22Rv1 (cell line): ENCODE measurements around the gene ANKIB1.
A peak's percentile ranks its signal among the peaks of the same experiment; 100 is the strongest.

Experiments
- H3K27ac ChIP-seq: fragments of 450-650 bp; 2 replicates; pipeline ENCODE4 v1.5.1; 2017
- CTCF ChIP-seq: fragments of 450-650 bp; IDR thresholded peaks from 2 replicates; pipeline ENCODE4 v1.5.1; 2017; ENCODE audit warnings: mild to moderate bottlenecking
- ZFX ChIP-seq: fragments of 450-650 bp; IDR thresholded peaks from 2 replicates; pipeline ENCODE4 v1.6.1; 2017; ENCODE audit warnings: antibody characterized with exemption, borderline replicate concordance

Gene ANKIB1

GRCh38 chr7:92245487-92246359 lies at the start of gene ANKIB1, which contains the start of gene KRIT1:
TSS of gene ANKIB1 (plus strand) at chr7:92245974. CDS start at chr7:92294979, 49,005 bp downstream.
TSS of gene KRIT1 (minus strand) at chr7:92245914. CDS start at chr7:92242135, 3,779 bp downstream.
- TF ChIP-seq ZFX (no peak), CTCF (no peak)
- H3K27ac ChIP-seq = peak within 1 kb of the TSS; percentile 92

GRCh38 chr7:92200791-92201190 lies 45.0 kb upstream of the ANKIB1 start:
- TF ChIP-seq CTCF (no peak), ZFX (no peak)
- H3K27ac ChIP-seq = no peak overlapping the region

- H3K27ac ChIP-seq = no peak overlapping the region
- TF ChIP-seq CTCF (no peak), ZFX (no peak)
Measured at GRCh38 chr7:92205987-92206386, 39.8 kb upstream of the ANKIB1 start.

GRCh38 chr7:92206672-92207071 lies 39.1 kb upstream of the ANKIB1 start:
- no peak overlapping the region for H3K27ac ChIP-seq
- TF ChIP-seq CTCF (no peak), ZFX (no peak)

- H3K27ac ChIP-seq = no peak overlapping the region
- TF ChIP-seq CTCF (no peak), ZFX (no peak)
Measured at GRCh38 chr7:92221766-92222165, 24.0 kb upstream of the ANKIB1 start.

- no peak overlapping the region for H3K27ac ChIP-seq
Measured at GRCh38 chr7:92226981-92227380, 18.8 kb upstream of the ANKIB1 start.

More at GRCh38 chr7:92226981-92227380, 18.8 kb upstream of the ANKIB1 start:
- TF ChIP-seq CTCF = no peak
- no peak for TF ChIP-seq ZFX
